HG03135 (cell line): ENCODE results near the gene NARS2.
A peak's percentile ranks its signal among the peaks of the same experiment; 100 is the strongest.

Source experiments
- ATAC-seq: cut with Tn5 transposase; IDR thresholded peaks from one replicate; pipeline ENCODE4 v1.9.1; 2021; ENCODE audit warnings: mild to moderate bottlenecking, moderate library complexity; ENCODE audit not compliant: unreplicated experiment

Gene NARS2

DNA sequence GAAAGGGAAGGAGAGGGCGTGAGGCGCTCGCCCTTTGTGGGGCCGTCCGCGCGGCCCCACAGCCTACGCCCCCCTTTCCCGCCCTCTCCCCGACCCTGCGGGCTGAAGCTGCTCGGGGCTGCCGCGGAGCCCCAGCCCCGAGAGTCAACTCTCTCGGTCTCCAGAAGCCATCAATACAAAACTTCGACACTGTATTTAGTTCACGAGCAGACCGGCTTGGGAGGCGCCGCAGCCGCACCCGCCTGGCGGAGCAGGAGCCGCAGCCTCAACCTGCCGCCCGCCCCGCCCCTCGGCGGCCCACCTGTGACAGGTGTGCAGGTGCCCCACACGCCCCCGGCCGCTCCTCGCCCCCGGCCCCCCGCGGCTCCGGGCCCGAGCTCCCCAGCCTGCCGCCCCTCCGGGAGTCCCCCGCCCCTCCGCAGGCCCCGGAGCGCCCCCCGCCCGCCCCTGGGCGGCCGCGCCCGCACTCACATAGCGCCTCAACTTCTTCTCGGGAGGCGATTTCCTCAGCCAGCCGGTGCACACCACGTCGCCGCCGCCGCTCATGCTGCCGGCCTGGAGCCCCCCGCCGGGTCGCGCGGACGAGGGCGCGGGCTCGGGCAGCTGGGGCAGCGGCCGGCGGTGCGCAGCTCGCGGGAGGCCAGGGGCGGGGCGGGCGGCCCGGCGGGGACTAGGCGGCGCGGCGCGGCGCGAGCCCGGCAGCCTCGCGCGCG is 157.3 kb downstream of the NARS2 start, which contains the start of gene GAB2:
Gene GAB2, minus strand, starts transcription at position 646 of the 713 bp plus-strand sequence. Its CDS starts 100 bp downstream, at position 546.
- peak; percentile 61 for ATAC-seq

DNA sequence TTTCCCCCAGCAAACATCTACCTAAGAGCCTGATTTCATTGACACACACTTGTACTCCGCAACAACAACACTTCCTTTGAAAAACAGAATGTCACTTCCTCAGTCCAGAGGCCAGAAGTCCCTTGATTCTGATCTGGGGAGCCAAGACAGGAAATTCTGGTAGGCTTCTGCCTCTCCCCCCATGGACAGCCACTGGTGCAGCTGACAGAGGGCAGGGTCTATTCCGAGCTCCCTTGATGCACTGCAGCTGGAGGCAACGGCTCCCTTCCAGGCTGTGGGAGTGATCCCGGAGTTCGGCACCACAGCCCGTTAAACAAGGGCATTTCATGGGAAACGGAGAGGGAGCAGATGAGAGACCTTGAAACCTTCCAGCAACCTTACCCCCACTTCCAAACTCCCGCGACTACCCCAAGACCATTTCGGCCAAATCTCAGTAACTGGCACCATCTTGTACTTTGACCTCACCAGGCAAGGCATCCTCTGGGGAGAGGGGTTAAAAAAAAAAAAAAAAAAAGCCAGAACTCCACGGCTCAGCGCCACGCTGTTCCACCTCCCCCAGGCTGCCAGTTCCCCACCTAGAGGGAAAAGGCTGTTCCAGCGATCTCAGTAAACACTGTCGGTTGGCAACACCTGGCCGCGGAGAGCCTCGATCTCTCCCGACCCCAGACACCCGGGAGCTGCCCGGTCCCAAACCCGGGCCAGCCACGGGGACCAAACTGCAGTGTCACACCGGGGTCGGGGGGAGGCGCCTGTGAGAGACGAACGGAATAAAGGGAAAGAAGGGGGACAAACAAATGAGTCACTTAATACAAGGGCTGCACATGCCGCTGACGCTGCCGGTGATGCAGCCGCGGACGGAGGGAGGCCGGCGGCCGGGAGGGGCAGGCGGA is 158.1 kb downstream of the NARS2 start:
- peak; percentile 50 for ATAC-seq

DNA sequence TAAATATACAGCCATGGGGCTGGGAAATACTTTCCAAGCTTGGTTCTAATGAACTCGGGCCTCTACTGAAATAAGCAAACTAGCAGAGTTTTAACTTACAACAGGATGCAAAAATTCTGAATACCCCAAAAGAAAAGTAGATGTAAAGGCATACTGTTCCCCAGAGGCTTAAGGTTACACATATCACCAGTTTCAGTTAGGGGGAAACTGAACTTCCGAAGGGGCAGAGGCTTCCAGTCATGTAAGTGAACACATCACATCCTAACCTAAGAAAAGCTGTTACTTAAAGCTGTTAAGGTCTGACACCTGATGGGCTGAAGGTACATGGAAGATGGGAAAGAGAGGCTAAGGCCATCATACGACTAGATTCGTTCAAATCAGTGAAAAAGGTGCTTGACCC is 159.3 kb downstream of the NARS2 start:
- ATAC-seq: no peak

DNA sequence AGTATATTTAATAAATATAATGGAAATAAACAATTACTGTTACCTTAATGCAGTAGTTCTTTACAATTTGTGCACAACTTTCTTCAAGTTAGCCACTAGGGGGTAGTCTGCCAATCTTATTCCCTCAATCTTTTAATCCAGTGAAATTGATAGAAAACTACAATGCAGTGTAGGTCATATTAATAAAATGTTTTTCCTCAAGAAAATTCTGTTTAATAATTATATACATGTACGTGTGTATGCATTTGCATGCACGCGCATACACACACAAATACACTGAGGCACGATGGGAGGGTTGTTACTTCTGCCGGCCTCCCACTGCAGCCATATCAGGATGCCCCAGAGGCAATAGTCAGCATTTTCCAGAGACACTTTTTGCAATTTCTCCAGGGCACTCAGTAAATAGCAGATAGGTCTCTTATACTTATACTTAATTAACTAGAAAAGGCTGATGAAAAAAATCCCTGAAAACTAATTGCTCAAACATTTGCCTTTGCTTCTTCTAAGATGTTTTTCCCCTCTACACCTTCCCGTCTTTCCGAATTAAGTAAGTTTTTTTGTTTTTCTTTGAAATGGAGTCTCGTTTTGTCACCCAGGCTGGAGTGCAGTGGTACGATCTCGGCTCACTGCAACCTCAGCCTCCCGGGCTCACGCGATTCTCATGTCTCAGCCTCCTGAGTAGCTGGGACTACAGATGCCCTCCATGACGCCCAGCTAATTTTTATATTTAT is 160.2 kb downstream of the NARS2 start:
- no peak for ATAC-seq

DNA sequence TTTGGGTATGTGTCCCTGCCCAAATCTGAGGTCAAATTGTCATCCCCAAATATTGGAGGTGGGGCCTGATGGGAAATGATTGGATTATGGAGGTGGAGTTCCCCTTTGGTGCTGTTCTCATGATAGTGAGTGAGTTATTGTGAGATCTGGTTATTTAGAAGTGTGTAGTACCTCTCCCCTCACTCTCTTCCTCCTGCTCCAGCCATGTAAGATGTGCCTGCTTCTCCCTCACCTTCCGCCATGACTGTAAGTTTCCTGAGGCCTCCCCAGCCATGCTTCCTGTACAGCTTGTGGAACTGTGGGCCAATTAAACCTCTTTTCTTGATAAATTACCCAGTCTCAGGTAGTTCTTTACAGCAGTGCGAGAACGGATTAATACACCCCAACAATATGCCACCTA is 166.0 kb downstream of the NARS2 start:
- no peak for ATAC-seq

DNA sequence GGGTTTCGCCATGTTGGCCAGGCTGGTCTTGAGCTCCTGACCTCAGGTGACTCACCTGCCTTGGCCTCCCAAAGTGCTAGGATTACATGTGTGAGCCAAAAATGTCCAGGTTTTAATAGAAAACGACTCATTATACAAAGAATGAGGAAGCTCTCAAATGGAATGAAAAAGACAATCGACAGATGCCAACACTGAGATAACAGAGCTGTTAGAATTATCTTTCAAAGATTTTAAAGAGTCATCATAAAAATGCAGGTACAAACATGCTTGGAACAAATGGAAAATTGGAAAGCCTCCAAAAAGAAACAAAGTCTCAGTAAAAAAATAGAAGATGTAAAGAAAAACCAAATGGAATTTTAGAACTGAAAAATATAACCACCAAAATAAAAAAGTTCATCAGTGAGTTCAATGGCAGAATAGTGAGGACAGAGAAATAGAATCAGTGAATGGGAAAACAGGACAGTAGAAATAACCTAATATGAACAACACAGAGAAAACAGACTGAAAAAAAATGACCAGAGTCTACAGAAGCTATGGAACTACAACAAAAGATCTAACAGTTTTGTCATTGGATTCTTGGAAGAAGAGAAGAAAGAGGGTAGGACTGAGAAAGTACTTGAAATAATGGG is 168.0 kb downstream of the NARS2 start:
- no peak for ATAC-seq

DNA sequence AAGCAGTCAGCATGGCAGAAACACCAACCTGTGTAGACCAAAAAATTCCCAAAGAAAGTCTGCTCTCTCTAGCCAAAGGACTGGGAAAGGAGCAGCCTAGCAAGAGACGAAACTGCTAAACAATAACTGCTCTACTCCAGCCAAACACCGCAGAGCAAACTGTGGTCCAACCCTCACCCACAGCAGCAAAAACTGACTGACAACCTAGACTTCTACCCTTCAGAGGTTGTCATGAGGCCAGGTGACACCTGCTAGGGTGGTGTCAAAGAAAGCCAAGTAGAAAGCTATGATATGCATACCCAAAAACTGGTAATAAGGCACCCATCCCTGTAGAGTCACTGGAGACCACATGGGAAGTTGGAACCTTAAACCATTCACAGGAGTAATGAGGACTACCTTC is 168.9 kb downstream of the NARS2 start:
- ATAC-seq: no peak

DNA sequence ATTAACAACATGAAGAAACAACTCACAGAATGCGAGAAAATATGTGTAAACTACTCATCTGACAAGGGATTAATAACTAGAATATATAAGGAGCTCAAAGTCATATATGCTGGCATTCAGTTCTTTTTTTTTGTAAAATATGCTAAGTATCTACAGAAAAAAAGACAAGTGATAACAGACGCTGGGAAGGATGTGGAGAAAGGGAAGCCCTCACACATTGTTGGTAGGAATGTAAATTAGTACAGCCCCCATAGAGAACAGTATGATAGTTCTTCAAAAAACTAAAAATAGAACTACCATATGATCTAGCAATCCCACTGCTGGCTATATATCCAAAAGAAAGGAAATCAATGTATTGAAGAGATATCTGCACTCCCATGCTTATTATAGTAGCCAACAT is 170.9 kb downstream of the NARS2 start:
- no peak for ATAC-seq

DNA sequence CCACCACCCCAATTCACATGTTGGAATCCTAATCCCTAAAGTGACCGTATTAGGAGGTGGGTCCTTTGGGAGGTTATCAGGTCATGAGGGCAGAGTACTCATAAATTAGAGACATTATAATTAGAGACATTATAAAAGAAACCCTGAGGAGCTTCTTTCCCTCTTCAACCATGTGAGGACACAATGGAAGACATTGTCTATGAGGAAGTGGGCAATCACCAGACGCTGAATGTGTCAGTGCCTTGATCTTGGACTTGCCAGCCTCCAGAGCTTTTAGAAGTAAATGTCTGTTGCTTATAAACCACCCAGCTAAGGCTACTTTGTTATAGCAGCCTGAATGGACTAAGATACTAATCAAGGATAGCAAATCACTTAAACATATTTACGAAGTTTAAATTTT is 171.8 kb downstream of the NARS2 start:
- no peak for ATAC-seq

DNA sequence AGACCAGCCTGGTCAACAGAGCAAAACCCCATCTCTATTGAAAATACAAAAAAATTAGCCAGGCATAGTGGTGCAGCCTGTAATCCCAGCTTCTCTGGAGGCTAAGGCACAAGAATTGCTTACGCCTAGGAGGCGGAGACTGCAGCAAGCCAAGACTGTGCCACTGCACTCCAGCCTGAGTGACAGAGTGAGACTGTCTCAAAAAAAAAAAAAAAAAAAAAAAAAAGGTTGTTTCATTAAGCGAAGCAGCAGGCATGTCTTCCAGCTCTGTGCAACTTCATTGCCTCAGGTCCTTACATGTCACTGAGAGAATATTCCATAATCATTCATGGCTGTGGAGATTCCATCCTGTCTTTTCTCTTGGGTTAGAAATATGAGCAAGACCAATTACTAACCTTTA is 174.0 kb downstream of the NARS2 start:
- ATAC-seq: no peak

DNA sequence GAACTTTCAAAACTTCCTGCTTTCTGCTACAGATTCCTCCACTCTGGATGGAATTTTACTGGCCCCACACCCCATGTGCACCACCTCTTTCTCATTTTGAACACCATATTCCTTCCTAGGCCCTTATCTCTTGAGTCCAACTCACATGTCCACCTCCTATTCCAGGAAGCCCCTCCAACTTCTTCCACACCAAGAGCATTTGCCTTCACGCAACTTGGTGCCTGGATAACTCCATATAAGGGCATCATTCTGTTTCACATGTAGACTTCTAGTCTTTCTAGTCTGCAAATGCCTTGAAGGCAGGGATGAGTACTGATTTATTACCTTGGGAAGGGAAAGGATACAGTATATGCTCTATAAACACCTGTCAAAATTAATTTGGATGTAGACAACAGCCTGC is 174.5 kb downstream of the NARS2 start:
- no peak for ATAC-seq

DNA sequence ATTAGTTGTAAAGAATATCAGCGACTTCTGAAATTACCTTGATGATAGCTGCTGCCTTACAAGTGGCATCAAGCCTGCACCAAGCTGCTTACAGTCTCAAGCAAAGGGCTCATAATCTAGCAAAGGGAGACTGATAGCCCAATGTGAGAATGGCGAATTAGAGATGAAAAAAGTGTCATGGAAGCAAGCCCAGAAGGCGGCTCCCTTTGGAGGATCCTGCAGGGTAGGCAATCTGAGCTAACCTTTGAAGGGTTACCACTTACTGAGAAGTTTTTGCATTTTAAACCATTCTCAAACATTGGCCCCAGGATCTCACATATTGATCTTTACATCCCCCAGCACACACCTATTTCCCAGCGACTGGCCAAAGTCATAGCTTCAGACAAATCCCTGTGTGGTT is 175.5 kb downstream of the NARS2 start:
- ATAC-seq: no peak

DNA sequence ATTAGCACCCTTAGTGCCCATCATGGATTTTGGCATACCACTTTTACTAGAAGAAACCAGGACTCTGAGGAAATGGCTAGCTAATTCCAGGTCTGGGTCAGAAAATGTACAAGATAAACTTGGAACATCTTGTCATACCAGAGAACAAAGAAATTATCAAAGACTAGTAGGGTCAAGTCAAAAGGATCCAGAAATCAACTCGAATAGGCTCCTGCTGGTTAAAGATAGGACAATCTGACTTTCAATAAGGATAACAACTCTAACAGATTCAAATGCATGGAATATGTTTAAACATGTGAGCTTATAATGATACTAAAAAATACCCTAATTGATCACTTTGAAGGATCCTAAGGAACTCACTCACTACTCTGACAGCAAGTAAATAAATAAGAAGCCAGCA is 175.9 kb downstream of the NARS2 start:
- no peak for ATAC-seq

DNA sequence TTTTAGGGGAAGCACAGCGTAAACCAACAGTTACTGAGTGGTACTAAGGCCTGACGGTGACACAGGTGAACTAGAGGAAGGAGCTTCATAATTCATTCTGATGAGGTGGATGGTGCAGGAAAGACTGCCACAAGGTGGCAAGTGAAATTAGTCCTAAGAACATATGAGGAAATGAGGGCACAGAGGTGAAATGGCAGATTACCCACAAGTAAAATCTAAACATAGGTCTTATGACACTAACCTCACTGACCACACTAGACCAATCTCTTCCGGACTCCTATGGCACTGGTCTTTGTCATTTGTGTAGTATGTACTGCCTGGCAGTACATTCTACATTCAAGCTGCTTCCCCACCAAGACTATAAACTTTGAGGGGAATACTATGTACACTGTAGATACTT is 177.3 kb downstream of the NARS2 start:
- ATAC-seq: peak; percentile 51

DNA sequence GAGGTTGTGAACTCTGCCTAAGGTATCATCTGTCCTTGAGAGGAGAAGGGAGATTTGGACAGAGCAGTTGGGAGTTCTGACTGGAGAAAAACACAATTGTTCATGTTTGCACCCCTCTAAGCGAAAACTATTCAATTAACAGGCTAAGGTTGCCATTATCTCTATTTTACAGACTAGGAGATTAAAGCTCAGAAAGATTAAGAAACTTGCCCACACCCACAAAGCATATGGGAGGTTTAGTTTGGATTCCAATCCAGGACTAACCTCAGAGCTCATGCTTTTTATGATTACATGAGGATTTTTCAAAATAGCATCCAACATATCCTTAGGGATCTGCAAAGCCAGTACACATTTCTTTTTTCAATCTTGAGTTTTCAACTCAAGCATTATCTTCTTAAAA is 179.1 kb downstream of the NARS2 start:
- ATAC-seq: no peak

DNA sequence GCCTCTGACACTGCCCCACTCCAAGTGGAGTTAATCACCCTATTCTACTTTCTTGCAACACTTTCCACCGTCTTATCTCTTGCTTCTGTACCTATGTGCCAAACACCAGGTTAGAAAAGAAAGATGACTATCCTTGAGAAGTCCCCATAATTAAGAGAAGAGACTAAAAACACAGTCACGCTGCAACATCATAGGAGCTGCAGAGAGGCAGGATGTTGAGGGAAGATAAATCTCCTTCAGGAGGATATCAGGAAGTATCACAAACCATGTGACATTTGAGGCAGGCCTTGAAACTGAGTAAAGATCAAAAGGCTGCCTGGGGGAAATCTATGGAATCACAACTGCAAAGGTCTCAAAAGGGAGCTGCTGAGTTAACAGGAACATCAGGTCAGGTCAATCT is 181.8 kb downstream of the NARS2 start:
- ATAC-seq: no peak

DNA sequence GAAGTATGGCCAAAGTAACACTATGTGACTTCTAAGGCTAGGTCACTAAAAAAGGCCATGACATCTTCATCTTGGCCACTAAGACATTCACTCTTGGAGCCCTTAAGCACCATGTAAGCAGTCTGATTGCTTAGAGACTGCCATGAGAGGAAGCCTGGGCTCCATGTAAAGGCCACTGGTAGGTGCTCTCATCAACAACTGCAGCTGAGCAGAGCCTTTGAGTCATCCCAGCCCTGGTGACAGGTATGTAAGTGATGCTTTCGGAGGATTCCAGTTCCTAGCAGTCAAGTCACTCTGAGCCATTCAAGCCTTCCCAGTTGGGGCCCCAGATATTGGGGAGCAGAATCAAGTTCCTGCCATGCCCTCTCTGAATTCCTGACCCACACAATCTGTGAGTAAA is 183.2 kb downstream of the NARS2 start:
- ATAC-seq: no peak

DNA sequence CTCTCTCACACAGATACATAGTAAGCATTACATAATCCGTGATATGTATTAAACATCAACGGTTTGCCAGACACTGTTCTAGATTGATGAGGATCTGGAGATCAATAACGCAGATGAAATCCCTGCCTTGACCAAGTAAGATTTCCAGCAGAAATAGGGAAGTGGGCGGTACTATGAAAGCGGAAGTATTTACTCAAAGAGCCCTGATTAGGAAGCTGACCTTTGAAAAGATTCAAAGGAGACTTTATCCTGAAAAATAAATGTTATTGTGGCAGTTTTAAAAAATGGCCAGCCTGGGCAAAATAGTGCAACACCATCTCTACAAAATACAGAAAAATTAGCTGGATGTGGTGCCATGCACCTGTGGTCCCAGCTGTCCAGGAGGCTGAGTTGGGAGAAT is 183.9 kb downstream of the NARS2 start:
- no peak for ATAC-seq

DNA sequence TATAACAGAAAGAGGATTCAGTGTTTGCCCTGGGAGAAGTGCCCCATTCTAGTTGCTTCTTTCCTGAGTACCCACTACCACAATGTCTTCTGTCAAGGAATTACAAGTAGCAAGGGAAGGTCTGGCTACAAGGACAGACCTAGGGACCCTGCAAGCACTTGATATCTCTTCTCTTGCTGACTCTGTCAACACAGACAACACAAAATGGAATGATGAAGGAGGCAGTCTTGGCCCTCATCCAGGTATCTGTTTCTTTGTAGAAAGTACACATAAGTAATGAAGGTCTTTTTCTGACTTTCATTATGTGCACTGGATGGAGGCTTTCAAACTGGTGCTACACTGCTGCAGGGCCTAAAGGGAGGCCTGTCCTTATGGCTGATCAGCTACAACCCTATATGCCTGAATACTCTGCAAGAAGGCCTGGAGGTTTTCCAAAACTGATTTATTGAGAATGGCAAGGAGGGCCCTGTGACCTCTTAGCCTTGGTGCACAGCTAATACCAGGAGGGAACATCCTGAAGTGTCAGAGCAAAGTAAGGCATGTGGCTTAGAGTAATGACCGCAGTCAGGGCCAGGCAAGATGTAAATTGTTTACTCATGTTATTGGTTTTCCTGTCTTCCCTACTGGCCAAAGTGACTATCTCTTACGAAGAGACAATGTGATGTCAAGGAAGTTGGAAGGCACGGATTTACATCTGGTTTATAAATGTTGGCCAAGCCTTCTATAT is 188.3 kb downstream of the NARS2 start:
- ATAC-seq: no peak
